Mammary epithelial cell (primary cell): ENCODE measurements around the gene SRL.

ENCODE experiments used
- CTCF ChIP-seq, 2 donors: IDR thresholded peaks in 1 of 2; conservative IDR thresholded peaks in 1 of 2; 2 replicates each; pipeline ENCODE4 v1.5.1; 2011 to 2012; ENCODE audit warnings: inconsistent platforms in 2 of 2, low read length in 2 of 2, mild to moderate bottlenecking in 2 of 2, control low read depth in 1 of 2, low read depth in 1 of 2; ENCODE audit not compliant: insufficient read depth in 1 of 2; ENCODE audit errors: extremely low read depth in 1 of 2
- EZH2 ChIP-seq: IDR thresholded peaks from 2 replicates; pipeline ENCODE4 v1.6.1; 2012; ENCODE audit warnings: low read length, inconsistent platforms, borderline replicate concordance

GRCh38 chr16:4241928-4242283 lies at the start of gene SRL:
- TF ChIP-seq CTCF (conservative IDR thresholded peaks at IDR 0.05 in 1 of 2, IDR thresholded peaks at IDR 0.05 in 1 of 2; ENCODE audit: extremely low read depth in 1 of 2, insufficient read depth in 1 of 2, low read depth in 1 of 2, low read length in 2 of 2) (no peak), EZH2 (no peak)
